Activated CD8-positive, alpha-beta memory T cell treated with anti-CD3 and anti-CD28 coated beads for 1 hour (primary cell): ENCODE results near the gene EML3.
A peak's percentile ranks its signal among the peaks of the same experiment; 100 is the strongest.
"Not testable (repeated sequence)": the region's sequence is repeated elsewhere in the genome, so short reads cannot be mapped to it uniquely, and the experiment has no call there.

Experiments used
- DNase-seq, 2 donors: peaks; one replicate each; pipeline ENCODE4 v3.0.0-alpha.2; 2020; ENCODE audit warnings: low read depth in 1 of 2; ENCODE audit errors: extremely low read depth in 1 of 2

EML3 gene

DNA sequence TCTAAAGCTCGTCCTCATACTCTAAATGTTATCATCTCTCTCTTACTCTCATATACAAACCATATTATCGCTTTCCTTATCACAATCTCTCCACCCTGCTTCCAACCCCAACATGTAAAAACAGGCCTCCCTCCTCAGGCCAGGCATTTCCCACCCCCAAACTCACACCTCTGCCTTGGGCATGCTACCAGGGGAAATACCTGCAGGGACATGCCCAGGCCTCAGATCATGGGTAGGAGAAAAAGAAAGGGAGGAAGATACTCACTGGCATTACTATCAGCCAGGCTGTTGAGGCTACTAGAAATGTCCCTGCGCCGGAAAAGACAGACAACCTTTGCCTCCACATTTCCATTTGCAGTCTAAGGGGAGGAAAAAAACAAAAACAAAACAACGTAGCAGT is 12.7 kb downstream of the EML3 start:
- DNase-seq: no peak

DNA sequence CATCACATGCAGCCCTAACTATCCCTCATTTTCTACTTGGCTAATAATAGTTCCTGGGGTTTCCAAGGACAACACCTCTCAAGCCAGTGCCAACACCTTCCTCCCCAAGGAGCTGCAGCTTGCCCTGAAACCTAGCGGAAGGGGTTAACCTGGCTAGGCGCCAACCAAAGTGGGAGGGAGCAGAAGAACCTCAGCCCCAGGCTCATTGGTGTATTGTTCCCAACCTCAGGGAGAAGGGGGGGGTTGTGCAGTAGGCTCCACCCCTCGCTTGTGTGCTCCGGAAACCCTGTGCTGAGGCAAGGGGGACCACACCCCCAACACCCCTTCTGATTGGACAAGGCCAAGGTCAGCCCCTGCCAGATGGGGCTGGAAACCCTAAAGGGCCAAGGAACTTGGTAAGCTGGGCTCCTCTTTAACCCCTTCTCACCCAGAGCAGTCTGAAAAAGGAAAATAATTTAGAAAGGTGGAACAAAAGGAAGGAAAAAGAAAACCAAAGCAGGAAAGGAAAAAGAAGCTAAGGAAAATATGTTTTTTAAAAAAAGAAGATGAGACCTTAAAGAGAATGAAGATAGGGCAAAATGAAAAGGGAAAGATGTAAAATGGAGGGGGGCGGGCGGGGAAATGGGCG is 13.4 kb downstream of the EML3 start:
- peak; percentile 86 to 91 for DNase-seq

DNA sequence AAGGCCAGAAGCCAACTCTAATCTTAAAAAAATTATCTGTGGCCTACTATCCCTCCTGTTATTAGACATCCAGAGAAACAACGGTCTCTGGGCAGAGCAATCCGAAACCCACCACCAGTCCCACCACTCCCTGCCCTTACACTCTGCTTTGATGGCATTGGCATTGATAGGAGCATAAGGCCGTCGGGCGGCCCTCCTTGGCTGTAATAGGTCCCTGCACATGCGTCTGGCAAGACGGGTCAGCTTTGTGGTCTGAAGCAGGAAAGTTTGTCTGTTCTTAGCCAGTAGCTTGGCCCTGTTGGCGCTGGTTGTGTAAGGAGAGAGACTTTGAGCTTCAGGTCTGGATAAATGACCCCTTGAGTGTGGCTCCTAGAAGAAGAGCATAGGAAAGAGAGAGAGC is 17.5 kb downstream of the EML3 start:
- no peak for DNase-seq

DNA sequence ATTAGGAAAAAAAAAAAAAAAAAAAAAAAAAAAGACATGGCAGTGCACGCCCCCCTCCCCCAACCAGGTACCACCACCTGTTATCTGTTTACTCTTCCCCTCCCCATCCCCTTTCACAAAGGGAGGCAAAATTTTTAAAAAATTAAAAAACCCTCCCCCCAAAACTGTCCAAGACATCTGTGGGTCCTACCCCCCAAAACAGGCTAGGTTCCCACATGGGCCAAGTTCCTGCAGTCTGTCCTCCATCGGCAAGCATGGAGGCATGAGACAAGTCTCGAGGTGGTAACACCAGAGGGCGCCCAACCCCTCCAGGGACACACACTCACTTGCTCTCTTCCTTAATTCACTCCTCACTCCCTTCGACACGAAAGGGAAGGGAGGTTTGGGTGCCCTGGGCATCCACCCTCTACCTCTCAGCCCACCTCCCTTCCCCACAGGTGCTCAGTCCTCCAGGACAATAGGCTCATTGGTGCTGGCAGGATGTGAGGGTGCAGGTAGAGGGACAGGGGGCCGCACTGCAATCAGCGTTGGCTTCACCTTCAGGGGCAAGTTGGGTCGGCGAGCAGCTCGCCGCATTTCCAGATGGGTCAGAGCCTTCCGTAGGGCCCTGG is 19.0 kb downstream of the EML3 start:
- DNase-seq: peak in 1 of 2 donors; percentile 64

DNA sequence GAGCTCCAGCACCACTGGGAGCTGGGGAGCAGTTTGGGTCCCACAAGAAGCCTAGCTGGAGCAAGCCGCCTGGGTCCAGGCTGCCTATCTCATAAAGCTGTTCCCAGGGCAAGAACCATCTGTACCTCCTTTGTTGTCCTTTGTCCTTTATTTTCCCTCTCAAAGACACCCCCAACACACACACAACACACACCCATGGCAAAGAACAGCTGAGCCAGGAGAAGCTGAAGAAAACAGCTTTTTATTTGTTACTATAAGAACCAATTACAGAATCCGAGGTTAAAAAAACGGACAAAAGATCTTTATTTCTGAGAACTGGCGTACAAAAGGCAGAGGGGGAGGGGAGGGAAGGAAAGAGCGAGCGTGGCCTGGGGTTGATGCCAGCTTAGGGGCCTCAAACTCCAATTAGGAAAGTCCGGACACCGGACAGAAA is 19.6 kb downstream of the EML3 start:
- DNase-seq: no peak

DNA sequence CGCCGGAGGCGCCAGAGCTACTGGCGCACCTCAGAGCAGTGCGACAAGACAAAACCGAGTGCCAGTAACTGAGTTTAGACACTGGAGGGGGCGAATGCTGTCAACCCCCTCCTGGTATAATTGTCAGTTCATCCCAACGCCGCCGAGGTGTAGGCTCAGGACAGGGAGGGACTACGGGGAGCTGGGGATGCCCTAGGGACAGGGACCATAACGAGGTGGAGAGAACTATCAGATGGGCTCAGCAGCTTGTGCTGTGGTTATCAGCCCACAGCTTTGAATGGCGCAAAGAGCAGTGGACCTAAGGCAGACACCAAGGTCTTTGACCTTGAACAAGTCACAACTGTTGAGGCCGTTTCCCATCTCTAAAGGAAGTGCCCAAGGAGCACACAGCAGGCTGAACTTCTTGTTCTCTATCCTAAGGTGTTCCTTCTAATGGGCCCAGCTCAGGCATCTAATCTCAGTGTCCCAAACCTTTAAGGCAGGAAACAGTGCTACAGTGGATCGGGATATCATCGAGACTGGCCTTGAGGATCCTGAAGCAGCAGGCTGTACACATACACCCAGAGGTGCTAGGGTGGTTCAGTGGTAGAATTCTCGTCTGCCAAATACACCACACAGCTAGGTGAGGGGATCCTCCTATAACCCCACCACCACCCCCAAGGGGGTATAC is 20.3 kb downstream of the EML3 start:
- no peak for DNase-seq

DNA sequence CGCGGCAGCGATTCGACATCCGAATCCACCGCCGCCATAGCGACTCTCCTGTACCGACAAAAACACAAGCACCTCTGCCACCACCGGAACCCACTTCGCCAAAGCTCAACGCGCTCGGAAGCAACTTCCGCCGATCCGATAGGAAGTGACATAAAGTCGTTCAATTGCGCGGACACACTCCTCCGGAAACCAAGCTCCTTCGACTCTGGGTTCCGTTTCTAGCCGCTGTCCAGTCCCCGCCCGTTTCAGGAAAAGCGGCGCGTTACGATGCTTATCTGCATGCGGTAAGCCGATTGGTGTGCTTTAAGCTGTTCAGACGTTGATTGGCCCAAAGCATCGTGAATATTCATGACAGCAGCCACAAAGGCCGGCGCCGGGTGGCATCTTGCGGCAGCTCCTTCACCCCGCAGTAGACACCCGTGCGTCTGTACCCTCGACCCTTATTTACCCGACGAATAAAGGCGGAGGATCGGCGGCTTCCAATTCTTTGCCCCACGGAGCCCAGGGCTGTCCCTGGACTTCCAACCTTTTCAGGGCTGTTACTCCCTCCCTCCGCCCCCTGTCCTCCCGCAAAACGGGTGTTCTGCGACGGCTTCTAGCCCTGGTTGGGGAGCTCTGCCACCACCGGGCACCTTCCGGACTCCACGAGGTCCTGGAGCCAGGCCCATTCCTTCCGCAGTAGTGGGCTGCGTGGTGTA is 21.0 kb downstream of the EML3 start, which contains the start of gene TUT1:
TSS of gene TUT1 (minus strand) at position 76 of the 698 bp plus-strand sequence. CDS start at position 38, 38 bp downstream.
- DNase-seq: peak; percentile 85 to 95

DNA sequence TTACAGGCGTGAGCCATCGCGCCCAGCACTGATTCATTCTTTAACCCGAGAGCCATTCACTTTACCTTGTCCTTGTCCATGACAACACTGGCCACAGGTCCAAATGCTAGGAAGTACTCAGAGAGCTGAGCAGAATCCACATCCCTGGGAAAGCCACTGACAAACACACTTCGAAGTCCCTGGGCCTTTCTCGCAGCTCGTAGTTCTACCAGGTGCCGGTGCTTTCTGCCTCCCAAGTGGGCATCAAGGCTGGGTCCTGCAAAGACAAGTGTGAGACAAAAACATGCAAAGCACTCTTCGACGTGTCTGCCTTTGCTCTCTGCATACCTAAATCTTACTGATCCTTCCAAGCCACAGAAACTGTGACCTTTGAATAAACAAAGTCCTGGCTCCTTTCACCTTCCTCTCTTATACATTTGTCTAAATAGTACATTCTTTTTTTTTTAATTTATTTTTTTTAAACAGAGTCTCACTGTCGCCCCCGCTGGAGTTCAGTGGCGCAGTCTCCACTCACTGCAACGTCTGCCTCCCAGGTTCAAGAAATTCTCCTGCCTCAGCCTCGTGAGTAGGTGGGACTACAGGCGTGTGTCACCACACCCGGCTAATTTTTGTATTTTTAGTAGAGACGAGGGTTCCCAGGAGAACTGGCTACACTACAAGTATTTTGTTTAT is 23.5 kb downstream of the EML3 start:
- no peak for DNase-seq

DNA sequence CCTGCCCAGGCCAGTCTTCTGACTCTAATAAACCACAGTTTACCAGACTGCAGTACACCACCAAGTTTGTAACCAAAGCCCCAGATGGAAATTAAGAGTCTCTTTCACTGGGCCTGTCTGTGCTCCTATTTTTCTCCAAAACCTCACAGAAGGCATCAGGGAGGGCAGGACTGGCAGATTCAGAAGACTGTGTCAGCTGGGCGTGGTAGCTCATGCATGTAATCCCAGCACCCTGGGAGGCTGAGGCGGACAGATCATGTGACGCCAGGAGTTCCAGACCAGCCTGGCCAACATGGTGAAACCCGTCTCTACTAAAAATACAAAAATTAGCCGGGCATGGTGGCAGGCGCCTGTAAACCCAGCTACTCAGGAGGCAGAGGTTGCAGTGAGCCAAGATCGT is 27.2 kb downstream of the EML3 start:
- DNase-seq: not testable (repeated sequence)

DNA sequence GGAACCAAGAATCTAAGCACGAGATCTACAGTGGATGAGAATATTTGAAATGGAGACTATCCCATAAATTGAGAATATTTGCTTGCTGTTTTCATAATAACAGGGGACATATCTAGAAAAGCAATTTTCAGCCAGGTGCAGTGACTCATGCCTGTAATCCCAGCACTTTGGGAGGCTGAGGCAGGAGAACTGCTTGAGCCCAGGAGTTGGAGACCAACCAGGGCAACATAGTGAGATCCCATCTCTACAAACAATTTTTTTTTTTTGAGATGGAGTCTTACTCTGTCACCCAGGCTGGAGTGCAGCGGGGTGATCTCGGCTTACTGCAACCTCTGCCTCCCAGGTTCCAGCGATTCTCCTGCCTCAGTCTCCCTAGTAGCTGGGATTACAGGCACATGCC is 30.8 kb downstream of the EML3 start:
- not testable (repeated sequence) for DNase-seq

DNA sequence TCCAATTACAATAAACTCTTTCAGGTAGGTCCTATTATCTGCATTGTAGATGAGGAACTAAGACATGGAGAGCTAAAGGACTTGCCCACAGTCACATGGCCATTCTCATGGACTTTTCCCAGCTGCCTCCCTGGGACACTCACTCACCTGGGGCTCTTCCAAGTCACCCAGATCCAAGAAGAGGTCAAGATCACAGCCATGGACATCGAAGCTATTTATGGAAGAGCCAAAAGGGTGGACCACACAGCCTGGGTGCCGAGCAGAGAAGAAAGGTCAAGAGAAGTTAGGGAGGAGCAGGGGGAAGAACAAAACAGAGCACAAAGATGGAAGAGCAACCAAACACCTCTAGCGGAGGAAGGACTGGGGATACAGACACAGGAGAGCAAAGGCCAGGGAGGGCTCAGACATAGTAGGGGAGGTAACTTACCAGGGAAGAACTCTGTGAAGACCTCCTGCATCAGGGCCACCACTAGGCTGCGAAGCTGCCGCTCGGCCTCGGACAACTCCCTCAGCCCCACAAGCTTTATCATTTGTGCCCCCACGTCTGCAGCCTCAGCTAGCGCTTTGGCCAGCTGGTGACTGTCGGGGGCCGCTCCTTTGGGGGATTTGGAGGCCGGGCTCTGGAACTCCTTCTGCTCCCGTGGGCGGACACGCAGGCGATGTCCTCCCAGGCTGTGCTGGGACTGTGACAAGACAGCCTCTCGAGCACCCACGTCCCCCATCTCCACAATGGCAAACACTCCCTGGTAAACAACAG is 31.4 kb downstream of the EML3 start:
- no peak for DNase-seq

DNA sequence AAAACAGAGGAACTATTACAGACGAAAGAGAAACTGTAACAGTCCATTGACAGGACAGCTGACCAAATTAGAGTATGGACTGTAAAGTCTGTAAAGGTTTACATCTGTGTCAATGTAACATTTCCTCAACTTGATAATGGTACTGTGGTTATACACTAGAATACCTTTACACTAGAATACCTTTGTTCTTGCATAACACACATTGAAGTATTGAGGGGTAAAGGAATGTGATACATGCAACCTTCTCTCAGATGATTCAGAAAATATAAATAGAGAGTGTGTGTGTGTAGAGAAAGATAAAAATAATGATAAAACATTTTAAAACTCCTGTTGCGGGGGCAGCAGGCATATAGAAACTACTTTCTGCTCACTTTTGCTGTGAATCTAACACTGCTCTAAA is 33.3 kb downstream of the EML3 start:
- DNase-seq: no peak

DNA sequence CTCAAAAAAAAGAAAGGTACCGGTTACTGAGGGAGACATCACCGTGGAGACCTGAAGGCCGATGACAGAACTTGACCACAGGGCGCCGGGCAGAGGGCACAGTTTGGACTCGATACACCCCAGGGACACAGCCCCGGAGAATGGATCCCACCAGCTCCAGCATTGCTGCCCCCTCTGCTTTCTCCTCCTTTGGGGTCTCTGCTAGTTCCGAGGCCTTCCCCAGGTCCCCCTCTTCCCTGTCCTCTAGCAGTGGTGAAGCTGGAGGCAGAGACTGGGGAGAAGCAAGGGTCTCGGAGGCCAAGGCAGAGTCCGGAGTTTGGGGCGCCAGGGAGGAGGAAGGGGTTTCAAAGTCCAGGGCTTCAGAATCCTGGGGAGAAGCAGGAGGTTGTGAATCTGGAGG is 34.0 kb downstream of the EML3 start:
- DNase-seq: no peak

DNA sequence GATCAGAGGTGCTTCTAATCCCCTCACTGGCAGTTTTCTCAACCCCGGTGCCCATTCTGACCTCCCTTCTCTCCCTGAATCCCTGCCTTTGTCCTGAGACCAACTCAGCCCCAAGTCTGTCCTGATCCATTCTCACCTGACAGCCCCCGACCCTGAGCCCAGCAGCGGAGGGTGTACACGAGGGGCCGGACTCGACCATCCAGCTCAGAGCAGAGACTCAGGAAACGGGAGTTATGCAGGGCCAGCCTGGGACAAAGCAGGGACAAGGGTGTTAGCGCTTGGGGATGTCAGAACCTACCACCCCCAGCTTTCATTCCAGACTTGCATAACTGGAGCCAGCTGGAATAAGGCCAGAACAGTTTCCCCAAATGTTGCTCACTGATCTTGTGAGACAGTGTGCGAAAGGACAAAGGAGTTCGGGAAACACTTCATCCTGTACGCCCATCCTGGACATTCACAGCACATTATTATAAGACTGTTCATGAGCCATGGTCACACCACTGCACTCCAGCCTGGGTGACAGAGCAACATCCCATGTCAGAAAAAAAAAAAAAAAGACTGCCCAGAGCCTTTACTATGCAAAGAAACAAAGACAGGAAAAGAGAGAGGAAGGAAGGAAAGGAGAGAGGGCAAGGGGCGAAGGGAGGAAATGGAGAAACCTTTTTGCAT is 35.4 kb downstream of the EML3 start:
- DNase-seq: no peak

DNA sequence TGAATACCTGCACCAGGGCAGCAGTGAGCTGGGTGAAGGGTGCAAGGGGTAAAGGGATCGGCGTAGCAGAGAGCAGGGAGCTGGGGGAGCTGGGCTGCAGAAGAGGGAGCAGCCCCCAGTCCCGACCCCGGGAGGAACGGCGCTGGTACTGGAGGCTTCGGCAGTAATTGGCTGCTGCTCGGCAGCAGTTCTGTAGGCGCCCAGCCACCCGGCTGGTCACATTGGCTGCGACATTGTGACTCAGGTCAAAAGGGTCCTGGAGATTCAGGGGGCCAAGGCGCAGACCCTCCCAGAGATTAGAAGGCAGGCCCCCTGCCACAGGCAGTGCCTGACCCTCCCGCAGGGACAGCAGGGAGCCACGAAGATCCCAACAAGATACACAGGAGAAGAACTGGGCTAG is 36.7 kb downstream of the EML3 start:
- no peak for DNase-seq

DNA sequence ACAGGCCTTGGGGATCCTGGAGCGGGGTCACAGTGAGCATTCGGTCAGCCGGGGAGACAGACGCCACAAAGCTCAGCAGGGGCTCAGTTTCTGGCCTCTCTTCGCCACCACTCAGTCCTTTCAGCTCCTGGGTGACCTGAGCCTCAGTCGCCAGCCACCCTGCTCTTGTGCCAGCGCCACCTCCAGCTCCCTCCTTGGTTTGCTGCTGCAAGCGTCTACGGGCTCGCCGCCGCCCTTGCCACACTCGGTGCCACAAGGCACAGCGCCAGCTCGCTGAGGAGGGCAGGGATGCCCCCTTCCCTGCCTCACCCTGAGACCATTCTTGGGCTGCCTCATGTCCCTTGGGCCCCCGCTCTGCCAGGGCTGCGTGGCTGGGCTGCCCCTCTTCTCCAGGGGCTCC is 37.4 kb downstream of the EML3 start:
- no peak for DNase-seq

DNA sequence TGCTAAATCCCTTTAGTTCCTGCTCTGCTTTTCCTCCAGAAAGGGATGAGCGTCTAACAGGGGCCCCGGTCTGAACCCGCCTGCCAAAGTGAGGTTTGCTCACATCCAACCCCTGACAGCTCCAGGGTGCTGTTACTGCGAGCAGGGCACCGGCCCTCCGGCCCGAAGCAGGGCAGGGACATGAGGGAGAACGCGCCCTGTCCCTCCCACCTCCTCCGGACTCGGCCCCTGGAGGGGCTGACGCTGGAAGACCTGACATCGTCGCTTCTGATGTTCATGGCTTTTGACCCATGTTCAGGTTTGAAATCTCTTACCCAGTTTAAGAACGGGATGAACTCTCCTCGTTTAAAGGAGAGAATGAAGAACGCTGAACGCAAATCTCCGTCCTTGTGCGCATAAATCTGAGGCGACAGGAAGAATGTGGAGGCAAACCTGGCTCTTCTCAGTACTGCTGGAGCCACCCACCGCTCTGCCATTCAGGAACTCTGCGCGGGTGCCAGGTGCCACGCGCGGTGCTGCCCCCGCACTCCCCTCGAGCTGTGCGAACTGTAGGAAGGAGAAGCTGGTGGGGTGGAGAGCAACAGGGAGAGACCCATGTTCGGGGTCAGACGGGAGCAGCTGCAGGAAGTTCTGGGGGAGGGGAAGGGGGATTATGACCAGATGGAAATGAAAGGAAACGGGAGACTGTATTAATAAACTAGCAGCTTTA is 38.1 kb downstream of the EML3 start:
- no peak for DNase-seq

DNA sequence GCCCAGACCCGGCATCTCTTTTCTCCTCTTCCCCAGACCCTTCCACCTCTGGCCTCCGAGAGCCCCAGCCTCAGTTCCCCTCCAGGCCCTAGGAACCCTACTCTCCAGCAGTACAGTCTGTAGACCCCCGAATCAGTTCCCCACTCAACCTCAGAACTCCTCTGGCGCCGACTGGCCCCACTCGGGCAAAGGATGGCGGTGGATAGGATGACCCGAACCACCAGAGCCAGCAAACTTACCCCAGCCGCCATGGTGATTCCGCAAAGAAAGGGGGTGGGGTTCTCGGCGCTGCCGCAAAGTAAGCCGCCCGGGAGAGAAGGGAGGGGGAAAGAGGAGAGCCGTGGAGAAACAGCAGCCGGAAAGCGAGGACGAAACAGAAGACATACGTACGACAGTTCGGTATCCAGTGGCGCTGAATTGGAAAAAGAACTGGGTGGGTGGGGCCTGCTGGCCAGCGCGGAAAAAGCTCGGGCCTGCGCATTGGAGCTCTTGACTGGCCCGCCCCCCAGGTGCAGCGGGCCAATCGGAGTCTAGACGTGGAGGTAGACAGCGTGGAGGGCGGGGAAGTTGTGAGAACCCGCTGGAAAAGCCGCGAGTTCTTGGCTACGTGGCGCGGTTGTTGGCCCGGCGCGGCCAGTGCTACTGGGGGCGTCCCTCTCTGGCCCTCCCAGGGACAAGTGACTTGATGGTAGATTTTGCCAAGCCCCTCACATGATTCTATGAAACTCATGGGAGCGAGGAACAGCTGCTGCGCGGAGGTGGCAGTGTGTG is 38.8 kb downstream of the EML3 start, which contains the start of gene EEF1G:
TSS of gene EEF1G (minus strand) at position 300 of the 771 bp plus-strand sequence. CDS start at position 251, 49 bp downstream.
- DNase-seq: peak; percentile 92 to 95
